Neural cell (in vitro differentiated cells): Measurements from ENCODE around the gene CAMKMT. TPM values are rescaled to one million over a fixed set of nuclear protein-coding genes. Genes with fewer than 3 reads are reported as not detected.

Experiments
- H2AFZ ChIP-seq: fragments of 200-600, 300-800 bp; sonication (generic), shearing (Covaris generic); 2 replicates; pipeline ENCODE4 v1.6.0; 2014; ENCODE audit warnings: low read depth, mild to moderate bottlenecking, antibody characterized with exemption, low read length, moderate library complexity
- H3F3A ChIP-seq: fragments of 200-600 bp; shearing (Covaris generic); 2 replicates; pipeline ENCODE4 v1.6.1; 2016; ENCODE audit warnings: mild to moderate bottlenecking, moderate library complexity, mixed read lengths, antibody characterized with exemption, low read length; ENCODE audit not compliant: insufficient read depth, poor library complexity, severe bottlenecking
- H3K27ac ChIP-seq: fragments of 200-600, 300-800 bp; sonication (generic), shearing (Covaris generic); 2 replicates; pipeline ENCODE4 v1.5.1; 2014; ENCODE audit warnings: mild to moderate bottlenecking, low read length, moderate library complexity
- H3K27me3 ChIP-seq: fragments of 300-800, 200-600 bp; sonication (generic), shearing (Covaris generic); 2 replicates; pipeline ENCODE4 v1.6.0; 2014; ENCODE audit warnings: mild to moderate bottlenecking, low read depth, low read length, moderate library complexity; ENCODE audit not compliant: insufficient read depth
- H3K36me3 ChIP-seq: fragments of 300-800, 200-600 bp; sonication (generic), shearing (Covaris generic); 2 replicates; pipeline ENCODE4 v1.5.1; 2014; ENCODE audit warnings: mild to moderate bottlenecking, antibody characterized with exemption, low read length, moderate library complexity; ENCODE audit not compliant: insufficient read depth
- H3K4me2 ChIP-seq: fragments of 300-800, 200-600 bp; sonication (generic), shearing (Covaris generic); 2 replicates; pipeline ENCODE4 v1.6.0; 2014; ENCODE audit warnings: mild to moderate bottlenecking, low read length
- H3K4me3 ChIP-seq: fragments of 300-800, 200-600 bp; sonication (generic), shearing (Covaris generic); 2 replicates; pipeline ENCODE4 v1.5.1; 2014; ENCODE audit warnings: mild to moderate bottlenecking, low read length, moderate library complexity
- H3K79me2 ChIP-seq: fragments of 200-600 bp; shearing (Covaris generic); replicated peaks from 2 replicates; pipeline ENCODE4 v1.6.0; 2014; ENCODE audit warnings: mild to moderate bottlenecking, low read length, moderate library complexity; ENCODE audit not compliant: insufficient read depth
- H3K9ac ChIP-seq: fragments of 300-800, 200-600 bp; sonication (generic), shearing (Covaris generic); 2 replicates; pipeline ENCODE4 v1.6.1; 2016; ENCODE audit warnings: mild to moderate bottlenecking, low read length, mixed read lengths
- H3K9me2 ChIP-seq: fragments of 200-600 bp; shearing (Covaris generic); 2 replicates; pipeline ENCODE4 v1.6.1; 2016; ENCODE audit warnings: mild to moderate bottlenecking, low read length, mixed read lengths; ENCODE audit not compliant: insufficient read depth
- H3K9me3 ChIP-seq: fragments of 200-600, 300-800 bp; sonication (generic), shearing (Covaris generic); 2 replicates; pipeline ENCODE4 v1.6.1; 2016; ENCODE audit warnings: mild to moderate bottlenecking, mixed run types, low read length, moderate library complexity, mixed read lengths
- H4K20me1 ChIP-seq: fragments of 200-600 bp; shearing (Covaris generic); 2 replicates; pipeline ENCODE4 v1.6.1; 2016; ENCODE audit warnings: mild to moderate bottlenecking, mixed run types; ENCODE audit not compliant: insufficient read depth
- EP300 ChIP-seq: fragments of 450-650 bp; conservative IDR thresholded peaks from 2 replicates; pipeline ENCODE4 v1.6.1; 2014; ENCODE audit warnings: antibody characterized with exemption, mild to moderate bottlenecking, moderate library complexity; ENCODE audit not compliant: poor library complexity, severe bottlenecking
- EZH2 ChIP-seq: fragments of 200-600, 300-800 bp; shearing (Covaris generic), sonication (generic); IDR thresholded peaks from 2 replicates; pipeline ENCODE4 v1.6.1; 2014; ENCODE audit warnings: antibody characterized with exemption, low read length, borderline replicate concordance, mild to moderate bottlenecking; ENCODE audit not compliant: insufficient read depth, poor library complexity, severe bottlenecking
- MXI1 ChIP-seq: fragments of 450-650 bp; conservative IDR thresholded peaks from 2 replicates; pipeline ENCODE4 v1.6.1; 2014; ENCODE audit warnings: antibody characterized with exemption, mild to moderate bottlenecking; ENCODE audit not compliant: poor library complexity, severe bottlenecking
- POLR2AphosphoS5 ChIP-seq: IDR thresholded peaks from 2 replicates; pipeline ENCODE4 v1.6.1; 2012
- RAD21 ChIP-seq: fragments of 450-650 bp; conservative IDR thresholded peaks from 2 replicates; pipeline ENCODE4 v1.6.1; 2014; ENCODE audit warnings: antibody characterized with exemption, mild to moderate bottlenecking, moderate library complexity
- SMC3 ChIP-seq: fragments of 450-650 bp; conservative IDR thresholded peaks from 2 replicates; pipeline ENCODE4 v1.6.1; 2014; ENCODE audit warnings: antibody characterized with exemption, mild to moderate bottlenecking, moderate library complexity; ENCODE audit not compliant: poor library complexity
- TAF1 ChIP-seq: IDR thresholded peaks from 2 replicates; pipeline ENCODE4 v1.6.1; 2012; ENCODE audit warnings: low read depth
- polyA plus RNA-seq: library from polyadenylated mRNA; depleted of rRNA; stranded (reverse); fragments of >200 nt; gene quantifications from 2 replicates; pipeline ENCODE4 v1.2.3, GENCODE V29; 2014
- TF ChIP-seq, protein P1 (sequence below): fragments of 450-650 bp; IDR thresholded peaks from 2 replicates; pipeline ENCODE4 v1.5.1; 2014; ENCODE audit warnings: antibody characterized with exemption, mild to moderate bottlenecking, moderate library complexity; ENCODE audit not compliant: poor library complexity, severe bottlenecking
- TF ChIP-seq, protein P2 (sequence below): IDR thresholded peaks from 2 replicates; pipeline ENCODE4 v1.6.1; 2012; ENCODE audit warnings: borderline replicate concordance

The CAMKMT gene
- polyA plus RNA-seq, 1 donor from 2014 or later, result 5.1 TPM

DNA sequence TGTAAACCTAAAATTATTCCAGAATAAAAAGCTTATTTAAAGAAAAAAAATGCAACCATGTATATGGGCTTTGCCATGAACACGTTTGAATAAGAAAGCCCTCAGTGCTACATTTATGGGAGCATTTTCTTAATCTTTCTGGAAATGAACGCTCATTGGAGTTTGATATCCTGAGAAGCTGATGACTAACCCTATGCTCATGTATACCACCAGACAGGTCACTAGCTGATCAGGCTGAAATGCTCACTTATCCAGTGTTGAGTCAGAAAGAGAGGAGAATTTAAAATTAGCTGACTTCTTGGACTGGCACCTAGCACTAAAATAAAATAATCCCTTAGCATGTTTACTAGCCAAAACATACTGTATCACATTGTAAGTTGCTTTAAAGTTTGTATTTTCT is 324.8 kb downstream of the CAMKMT start:
- TF ChIP-seq SMC3 (no peak), MXI1 (no peak), EP300 (no peak), TAF1 (no peak), RAD21 (no peak), EZH2 (no peak), POLR2AphosphoS5 (no peak)
- TF ChIP-seq, protein P1, sequence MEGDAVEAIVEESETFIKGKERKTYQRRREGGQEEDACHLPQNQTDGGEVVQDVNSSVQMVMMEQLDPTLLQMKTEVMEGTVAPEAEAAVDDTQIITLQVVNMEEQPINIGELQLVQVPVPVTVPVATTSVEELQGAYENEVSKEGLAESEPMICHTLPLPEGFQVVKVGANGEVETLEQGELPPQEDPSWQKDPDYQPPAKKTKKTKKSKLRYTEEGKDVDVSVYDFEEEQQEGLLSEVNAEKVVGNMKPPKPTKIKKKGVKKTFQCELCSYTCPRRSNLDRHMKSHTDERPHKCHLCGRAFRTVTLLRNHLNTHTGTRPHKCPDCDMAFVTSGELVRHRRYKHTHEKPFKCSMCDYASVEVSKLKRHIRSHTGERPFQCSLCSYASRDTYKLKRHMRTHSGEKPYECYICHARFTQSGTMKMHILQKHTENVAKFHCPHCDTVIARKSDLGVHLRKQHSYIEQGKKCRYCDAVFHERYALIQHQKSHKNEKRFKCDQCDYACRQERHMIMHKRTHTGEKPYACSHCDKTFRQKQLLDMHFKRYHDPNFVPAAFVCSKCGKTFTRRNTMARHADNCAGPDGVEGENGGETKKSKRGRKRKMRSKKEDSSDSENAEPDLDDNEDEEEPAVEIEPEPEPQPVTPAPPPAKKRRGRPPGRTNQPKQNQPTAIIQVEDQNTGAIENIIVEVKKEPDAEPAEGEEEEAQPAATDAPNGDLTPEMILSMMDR, result no peak
- TF ChIP-seq, protein P2, sequence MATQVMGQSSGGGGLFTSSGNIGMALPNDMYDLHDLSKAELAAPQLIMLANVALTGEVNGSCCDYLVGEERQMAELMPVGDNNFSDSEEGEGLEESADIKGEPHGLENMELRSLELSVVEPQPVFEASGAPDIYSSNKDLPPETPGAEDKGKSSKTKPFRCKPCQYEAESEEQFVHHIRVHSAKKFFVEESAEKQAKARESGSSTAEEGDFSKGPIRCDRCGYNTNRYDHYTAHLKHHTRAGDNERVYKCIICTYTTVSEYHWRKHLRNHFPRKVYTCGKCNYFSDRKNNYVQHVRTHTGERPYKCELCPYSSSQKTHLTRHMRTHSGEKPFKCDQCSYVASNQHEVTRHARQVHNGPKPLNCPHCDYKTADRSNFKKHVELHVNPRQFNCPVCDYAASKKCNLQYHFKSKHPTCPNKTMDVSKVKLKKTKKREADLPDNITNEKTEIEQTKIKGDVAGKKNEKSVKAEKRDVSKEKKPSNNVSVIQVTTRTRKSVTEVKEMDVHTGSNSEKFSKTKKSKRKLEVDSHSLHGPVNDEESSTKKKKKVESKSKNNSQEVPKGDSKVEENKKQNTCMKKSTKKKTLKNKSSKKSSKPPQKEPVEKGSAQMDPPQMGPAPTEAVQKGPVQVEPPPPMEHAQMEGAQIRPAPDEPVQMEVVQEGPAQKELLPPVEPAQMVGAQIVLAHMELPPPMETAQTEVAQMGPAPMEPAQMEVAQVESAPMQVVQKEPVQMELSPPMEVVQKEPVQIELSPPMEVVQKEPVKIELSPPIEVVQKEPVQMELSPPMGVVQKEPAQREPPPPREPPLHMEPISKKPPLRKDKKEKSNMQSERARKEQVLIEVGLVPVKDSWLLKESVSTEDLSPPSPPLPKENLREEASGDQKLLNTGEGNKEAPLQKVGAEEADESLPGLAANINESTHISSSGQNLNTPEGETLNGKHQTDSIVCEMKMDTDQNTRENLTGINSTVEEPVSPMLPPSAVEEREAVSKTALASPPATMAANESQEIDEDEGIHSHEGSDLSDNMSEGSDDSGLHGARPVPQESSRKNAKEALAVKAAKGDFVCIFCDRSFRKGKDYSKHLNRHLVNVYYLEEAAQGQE, result no peak

DNA sequence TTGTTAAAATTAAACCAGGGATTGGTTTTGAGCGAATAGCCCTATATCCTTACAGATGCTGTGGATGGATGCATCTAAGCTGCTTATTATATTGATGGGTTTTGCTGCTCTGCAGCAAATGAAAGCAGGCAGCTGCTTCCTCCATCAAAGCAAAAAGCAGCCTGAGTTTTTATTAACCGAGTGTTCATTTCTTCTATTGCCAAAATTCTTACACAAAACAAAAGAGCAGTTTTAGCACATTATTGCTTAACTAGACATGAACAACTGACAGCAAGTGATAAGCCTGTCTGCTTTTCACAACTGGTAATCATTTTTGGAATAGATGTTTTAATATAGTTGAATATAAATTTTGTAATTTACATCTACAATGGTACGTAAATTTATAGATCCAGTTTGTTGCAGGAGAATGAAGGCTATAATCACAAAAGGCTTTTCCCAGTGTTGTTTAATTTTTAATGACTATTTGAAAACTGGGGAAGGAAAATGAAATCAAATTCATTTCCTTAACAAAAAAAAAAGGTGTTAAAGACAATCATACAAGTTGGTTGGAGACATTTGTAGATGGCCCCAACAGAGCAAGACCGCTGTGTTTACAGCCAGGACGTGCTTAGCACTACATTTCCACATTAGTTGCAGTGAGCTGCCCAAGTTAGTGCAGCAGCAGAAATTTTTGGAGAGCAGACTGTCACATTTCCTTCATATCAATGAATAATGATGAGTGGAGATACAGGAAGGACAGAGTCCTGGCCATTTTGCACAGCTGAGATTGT is 326.1 kb downstream of the CAMKMT start:
- H3K27ac ChIP-seq, result no peak overlapping the region
- TF ChIP-seq, protein P1, result no peak
- TF ChIP-seq POLR2AphosphoS5 (no peak), EZH2 (no peak), SMC3 (no peak), EP300 (no peak), RAD21 (no peak), TAF1 (no peak), MXI1 (no peak)
- TF ChIP-seq, protein P2, result no peak
- no peak overlapping the region for H3K9ac ChIP-seq
- no peaks in the 10 kb centered on the region for H3K9me2 ChIP-seq
- H3K79me2 ChIP-seq, result no peaks in the 10 kb centered on the region
- H3K27me3 ChIP-seq, result no peaks in the 10 kb centered on the region
- no peak overlapping the region for H3K4me3 ChIP-seq
- H3K9me3 ChIP-seq, result no peaks in the 10 kb centered on the region
- H3K4me2 ChIP-seq, result no peak overlapping the region
- no peaks in the 10 kb centered on the region for H4K20me1 ChIP-seq
- H3K36me3 ChIP-seq, result no peaks in the 10 kb centered on the region
- H2AFZ ChIP-seq, result no peak overlapping the region
- no peaks in the 10 kb centered on the region for H3F3A ChIP-seq

More for the DNA sequence above, 324.8 kb downstream of the CAMKMT start:
- H4K20me1 ChIP-seq, result no peaks in the 10 kb centered on the region
- H3K27ac ChIP-seq, result no peak overlapping the region
- H3K79me2 ChIP-seq, result no peaks in the 10 kb centered on the region
- no peaks in the 10 kb centered on the region for H3K9me2 ChIP-seq
- no peak overlapping the region for H3K9ac ChIP-seq
- no peak overlapping the region for H3K4me3 ChIP-seq
- H2AFZ ChIP-seq, result no peak overlapping the region
- no peaks in the 10 kb centered on the region for H3K27me3 ChIP-seq
- H3K9me3 ChIP-seq, result no peaks in the 10 kb centered on the region
- H3K36me3 ChIP-seq, result no peaks in the 10 kb centered on the region
- no peaks in the 10 kb centered on the region for H3F3A ChIP-seq
- H3K4me2 ChIP-seq, result no peak overlapping the region
